ENCODE results near the gene HLA-DMB.
A peak's percentile ranks its signal among the peaks of the same experiment; 100 is the strongest.

DNA sequence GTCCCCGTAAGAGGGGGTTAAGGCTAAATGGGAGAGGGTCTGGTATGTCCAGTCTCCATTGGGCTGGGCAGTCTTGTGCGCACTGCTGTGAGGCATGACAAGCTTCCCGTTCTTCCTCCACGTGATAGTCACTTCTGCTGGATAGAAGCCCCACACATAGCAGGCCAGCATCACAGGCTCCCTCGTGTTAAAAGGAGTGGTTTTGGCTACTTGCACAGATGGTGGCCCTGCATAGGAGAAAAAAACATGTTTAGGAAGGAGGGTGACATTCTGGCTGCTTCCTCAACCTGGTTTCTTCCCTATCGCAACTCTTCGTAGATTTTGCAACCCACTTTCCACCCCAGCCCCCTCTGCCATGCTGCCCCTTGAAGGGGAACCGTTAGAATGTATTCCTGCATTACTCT lies 3.6 kb downstream of the HLA-DMB start:
- no peak for TF ChIP-seq CTCF (IDR thresholded peaks at IDR 0.05)
- no peak for TF ChIP-seq EP300 (IDR thresholded peaks at IDR 0.05)
- peak in 1 of 4 donors; percentile 53 for TF ChIP-seq POLR2A (IDR thresholded peaks at IDR 0.05)
